Neutrophil (primary cell): ENCODE results near the gene PLEKHF1.

ENCODE experiments used
- H3K27ac ChIP-seq: fragments of 200-600 bp; sonication (generic); 2 replicates; pipeline ENCODE4 v1.5.1; 2016; ENCODE audit warnings: mild to moderate bottlenecking, moderate library complexity
- H3K27me3 ChIP-seq: fragments of 200-600 bp; sonication (generic); 2 replicates; pipeline ENCODE4 v1.6.0; 2016; ENCODE audit warnings: mild to moderate bottlenecking
- H3K36me3 ChIP-seq: fragments of 200-600 bp; sonication (generic); 2 replicates; pipeline ENCODE4 v1.5.1; 2017
- H3K4me1 ChIP-seq, 2 experiments: fragments of 200-600 bp in 1 of 2; sonication (generic) in 1 of 2; 1 replicate in 1 of 2; 2 replicates in 1 of 2; pipeline versions ENCODE4 v1.5.1 to v1.6.1; 2013 to 2016; ENCODE audit warnings: low read depth in 1 of 2, low read length in 1 of 2, mild to moderate bottlenecking in 1 of 2, moderate library complexity in 1 of 2; ENCODE audit not compliant: control insufficient read depth in 1 of 2, insufficient read depth in 1 of 2
- H3K4me3 ChIP-seq, 2 experiments: fragments of 200-600 bp in 1 of 2; sonication (generic) in 1 of 2; 1 replicate in 1 of 2; 2 replicates in 1 of 2; pipeline ENCODE4 v1.5.1; 2013 to 2016; ENCODE audit warnings: low read depth in 1 of 2, low read length in 1 of 2, mild to moderate bottlenecking in 1 of 2, moderate library complexity in 1 of 2
- H3K9me3 ChIP-seq: fragments of 200-600 bp; sonication (generic); 2 replicates; pipeline ENCODE4 v1.5.1; 2016
- TF ChIP-seq, protein P1 (sequence below): fragments of 200-600 bp; sonication (generic); IDR thresholded peaks from 2 replicates; pipeline ENCODE4 v1.5.1; 2016; ENCODE audit warnings: antibody characterized with exemption

The PLEKHF1 gene

DNA sequence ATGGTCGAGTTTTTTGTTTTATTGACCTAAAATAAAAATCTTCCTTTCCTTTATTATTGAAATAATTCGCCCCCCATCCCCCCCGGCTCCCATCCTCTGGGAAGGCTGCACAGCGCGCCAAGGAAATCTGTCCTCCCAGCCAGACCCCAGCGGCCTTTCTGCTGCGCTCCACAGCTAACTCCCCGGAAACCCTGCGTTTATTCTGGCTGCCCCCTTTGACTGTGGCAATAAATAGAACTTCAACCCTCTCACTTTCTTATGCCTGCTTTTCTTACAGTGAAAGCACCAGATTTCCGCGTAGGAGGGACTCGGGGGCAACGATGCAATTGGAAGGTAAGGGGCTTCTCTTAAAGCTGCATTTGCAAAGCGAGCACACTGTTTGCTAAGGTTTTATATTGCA lies 59.5 kb downstream of the PLEKHF1 start:
- H3K4me1 ChIP-seq, result no peaks in the 10 kb centered on the region
- H3K27ac ChIP-seq, result no peak overlapping the region
- H3K9me3 ChIP-seq, result no peaks in the 10 kb centered on the region
- no peaks in the 10 kb centered on the region for H3K36me3 ChIP-seq
- H3K4me3 ChIP-seq, result no peak overlapping the region
- peaks cover 79% of the 10 kb centered on the region for H3K27me3 ChIP-seq
- TF ChIP-seq, protein P1, sequence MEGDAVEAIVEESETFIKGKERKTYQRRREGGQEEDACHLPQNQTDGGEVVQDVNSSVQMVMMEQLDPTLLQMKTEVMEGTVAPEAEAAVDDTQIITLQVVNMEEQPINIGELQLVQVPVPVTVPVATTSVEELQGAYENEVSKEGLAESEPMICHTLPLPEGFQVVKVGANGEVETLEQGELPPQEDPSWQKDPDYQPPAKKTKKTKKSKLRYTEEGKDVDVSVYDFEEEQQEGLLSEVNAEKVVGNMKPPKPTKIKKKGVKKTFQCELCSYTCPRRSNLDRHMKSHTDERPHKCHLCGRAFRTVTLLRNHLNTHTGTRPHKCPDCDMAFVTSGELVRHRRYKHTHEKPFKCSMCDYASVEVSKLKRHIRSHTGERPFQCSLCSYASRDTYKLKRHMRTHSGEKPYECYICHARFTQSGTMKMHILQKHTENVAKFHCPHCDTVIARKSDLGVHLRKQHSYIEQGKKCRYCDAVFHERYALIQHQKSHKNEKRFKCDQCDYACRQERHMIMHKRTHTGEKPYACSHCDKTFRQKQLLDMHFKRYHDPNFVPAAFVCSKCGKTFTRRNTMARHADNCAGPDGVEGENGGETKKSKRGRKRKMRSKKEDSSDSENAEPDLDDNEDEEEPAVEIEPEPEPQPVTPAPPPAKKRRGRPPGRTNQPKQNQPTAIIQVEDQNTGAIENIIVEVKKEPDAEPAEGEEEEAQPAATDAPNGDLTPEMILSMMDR, result no peak
